ENCODE measurements around the gene PPP1R14D.

Gene PPP1R14D

DNA sequence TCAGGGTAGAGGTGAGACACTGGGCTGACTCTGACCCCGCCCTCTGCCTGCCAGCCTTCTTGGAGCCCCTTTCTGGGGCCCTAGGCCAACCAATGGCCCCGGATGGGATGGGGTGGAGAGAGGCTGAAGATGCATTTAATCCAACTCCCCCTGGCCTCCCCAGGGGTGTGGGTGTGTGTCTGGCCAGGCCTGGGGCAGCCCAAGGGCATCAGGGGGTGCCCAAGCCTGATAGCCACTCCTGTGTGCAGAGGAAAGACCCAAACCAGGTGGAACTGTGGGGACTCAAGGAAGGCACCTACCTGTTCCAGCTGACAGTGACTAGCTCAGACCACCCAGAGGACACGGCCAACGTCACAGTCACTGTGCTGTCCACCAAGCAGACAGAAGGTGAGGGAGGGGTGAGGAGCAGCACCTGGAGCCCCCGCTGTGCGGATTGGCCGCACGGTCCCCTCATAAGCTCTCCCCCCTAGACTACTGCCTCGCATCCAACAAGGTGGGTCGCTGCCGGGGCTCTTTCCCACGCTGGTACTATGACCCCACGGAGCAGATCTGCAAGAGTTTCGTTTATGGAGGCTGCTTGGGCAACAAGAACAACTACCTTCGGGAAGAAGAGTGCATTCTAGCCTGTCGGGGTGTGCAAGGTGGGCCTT is 24.9 kb upstream of the PPP1R14D start:
- in situ Hi-C loops (cut with HindIII; ENCODE audit: low sequenced_read_pairs): no loop called here
- H3K4me3 ChIP-seq (ENCODE audit: low read depth, low read length): no peak overlapping the region
- DNase-seq (ENCODE audit: low read depth): no peak
- TF ChIP-seq, protein P1, sequence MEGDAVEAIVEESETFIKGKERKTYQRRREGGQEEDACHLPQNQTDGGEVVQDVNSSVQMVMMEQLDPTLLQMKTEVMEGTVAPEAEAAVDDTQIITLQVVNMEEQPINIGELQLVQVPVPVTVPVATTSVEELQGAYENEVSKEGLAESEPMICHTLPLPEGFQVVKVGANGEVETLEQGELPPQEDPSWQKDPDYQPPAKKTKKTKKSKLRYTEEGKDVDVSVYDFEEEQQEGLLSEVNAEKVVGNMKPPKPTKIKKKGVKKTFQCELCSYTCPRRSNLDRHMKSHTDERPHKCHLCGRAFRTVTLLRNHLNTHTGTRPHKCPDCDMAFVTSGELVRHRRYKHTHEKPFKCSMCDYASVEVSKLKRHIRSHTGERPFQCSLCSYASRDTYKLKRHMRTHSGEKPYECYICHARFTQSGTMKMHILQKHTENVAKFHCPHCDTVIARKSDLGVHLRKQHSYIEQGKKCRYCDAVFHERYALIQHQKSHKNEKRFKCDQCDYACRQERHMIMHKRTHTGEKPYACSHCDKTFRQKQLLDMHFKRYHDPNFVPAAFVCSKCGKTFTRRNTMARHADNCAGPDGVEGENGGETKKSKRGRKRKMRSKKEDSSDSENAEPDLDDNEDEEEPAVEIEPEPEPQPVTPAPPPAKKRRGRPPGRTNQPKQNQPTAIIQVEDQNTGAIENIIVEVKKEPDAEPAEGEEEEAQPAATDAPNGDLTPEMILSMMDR (IDR thresholded peaks at IDR 0.05; ENCODE audit: low read depth, low read length, missing control alignments): no peak

DNA sequence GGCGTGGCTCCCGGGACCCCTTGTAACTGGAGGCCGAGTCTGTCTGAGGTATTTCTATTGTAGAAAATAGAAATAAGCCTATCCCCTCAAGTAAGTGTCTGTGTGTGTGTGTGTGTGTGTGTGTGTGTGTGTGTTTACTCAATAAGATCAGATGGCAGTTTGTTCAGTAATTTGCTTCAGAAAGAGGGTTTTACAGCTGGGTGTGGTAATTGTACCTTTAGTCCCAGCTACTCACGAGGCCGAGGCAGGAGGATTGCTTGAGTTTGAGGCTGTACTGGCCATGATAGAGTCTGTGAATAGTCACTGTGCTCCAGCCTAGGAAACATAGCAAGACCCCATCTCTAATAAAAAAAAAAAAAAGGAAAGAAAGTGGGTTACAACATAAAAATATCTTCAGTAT is 24.0 kb upstream of the PPP1R14D start:
- no peak for DNase-seq (ENCODE audit: low read depth)
- in situ Hi-C loops (cut with HindIII; ENCODE audit: low sequenced_read_pairs): no loop called here
- TF ChIP-seq, protein P1 (IDR thresholded peaks at IDR 0.05; ENCODE audit: low read depth, low read length, missing control alignments): no peak
- no peak overlapping the region for H3K4me3 ChIP-seq (ENCODE audit: low read depth, low read length)

DNA sequence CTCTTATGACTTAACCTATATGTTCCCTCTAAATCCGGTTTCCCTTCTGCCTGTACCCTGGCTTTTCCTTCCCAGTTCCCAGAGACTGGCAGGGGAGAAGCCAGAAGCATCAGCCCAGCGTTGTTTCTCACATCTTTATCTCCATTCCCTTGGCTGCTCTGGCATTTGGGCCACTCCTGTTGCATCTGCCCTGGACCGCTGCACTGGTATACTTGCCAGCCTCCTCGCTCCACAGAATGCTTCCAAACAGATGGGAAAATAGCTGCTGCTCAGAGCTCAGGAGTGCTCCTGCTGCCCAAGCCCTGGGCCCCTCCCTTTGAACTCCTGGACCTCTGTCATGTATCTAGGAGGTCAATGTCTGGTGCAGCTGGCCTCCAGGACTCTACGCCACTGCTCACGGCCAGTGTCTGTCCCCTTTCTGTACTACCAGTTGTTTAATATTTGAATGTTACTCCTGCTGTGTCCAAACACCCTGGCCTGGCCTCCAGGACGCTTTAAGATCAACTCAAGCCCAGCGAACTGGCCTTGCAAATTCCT is 22.1 kb upstream of the PPP1R14D start:
- TF ChIP-seq, protein P1 (IDR thresholded peaks at IDR 0.05; ENCODE audit: low read depth, low read length, missing control alignments): no peak
- in situ Hi-C loops (cut with HindIII; ENCODE audit: low sequenced_read_pairs): no loop called here
- no peak for DNase-seq (ENCODE audit: low read depth)
- H3K4me3 ChIP-seq (ENCODE audit: low read depth, low read length): no peak overlapping the region

DNA sequence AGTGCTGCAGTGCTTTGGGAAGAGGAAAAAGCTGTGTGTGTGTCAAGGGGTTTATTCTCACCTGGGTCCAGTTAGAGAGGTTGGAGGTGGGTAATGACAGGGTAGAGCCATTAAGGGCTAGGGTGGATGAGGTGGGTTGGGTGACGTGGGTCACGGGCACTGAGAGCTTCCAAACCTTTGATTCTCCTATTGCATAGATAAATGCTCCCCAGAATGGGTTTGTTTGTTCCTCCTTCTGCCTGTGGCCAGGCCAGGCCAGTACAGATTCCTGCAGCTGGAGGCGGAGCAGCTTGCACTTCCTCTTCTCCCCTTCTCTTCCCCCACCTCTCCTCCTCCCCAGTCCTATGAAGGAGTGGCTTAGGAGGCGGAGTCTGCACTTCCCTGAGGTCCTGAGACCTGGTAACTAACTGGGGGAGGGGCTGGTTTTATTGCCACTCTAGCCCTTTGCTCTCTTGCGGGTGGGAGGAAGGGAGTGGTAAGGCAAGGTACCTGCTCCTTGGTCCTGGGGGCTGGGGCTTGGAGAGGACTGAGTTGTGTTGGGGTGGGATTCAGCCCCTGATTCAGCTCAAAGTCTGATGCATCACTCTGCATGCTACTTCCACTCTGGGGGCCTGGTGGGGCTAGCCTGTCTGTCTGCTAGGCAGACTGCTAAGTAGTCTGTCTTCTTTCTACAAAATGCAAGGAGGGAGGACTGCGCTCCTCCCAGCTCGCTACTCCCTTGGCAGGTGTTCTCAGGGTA is 18.9 kb upstream of the PPP1R14D start:
- H3K4me3 ChIP-seq (ENCODE audit: low read depth, low read length): no peak overlapping the region
- in situ Hi-C loops (cut with HindIII; ENCODE audit: low sequenced_read_pairs): no loop called here
- no peak for DNase-seq (ENCODE audit: low read depth)
- TF ChIP-seq, protein P1 (IDR thresholded peaks at IDR 0.05; ENCODE audit: low read depth, low read length, missing control alignments): no peak

DNA sequence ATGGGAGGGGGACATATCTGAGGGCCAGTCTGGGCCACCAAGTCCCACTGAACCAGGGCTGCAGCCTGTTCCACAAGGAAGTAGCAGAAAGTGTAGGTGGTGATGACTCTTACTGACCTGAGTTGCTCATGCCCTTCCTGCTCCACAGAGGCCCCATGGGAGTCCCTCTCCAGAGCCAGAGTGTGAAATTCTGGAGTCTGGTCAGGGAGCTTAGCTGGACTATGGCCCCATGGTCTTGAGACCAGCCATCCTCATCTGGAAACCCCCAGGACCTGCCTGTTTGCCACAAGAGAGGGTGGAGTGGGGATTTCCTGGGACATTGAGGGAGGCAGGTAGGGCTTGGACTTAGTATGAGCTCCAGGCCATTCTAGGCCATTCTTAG is 18.3 kb upstream of the PPP1R14D start:
- no peak for DNase-seq (ENCODE audit: low read depth)
- H3K4me3 ChIP-seq (ENCODE audit: low read depth, low read length): no peak overlapping the region
- in situ Hi-C loops (cut with HindIII; ENCODE audit: low sequenced_read_pairs): no loop called here
- TF ChIP-seq, protein P1 (IDR thresholded peaks at IDR 0.05; ENCODE audit: low read depth, low read length, missing control alignments): no peak

DNA sequence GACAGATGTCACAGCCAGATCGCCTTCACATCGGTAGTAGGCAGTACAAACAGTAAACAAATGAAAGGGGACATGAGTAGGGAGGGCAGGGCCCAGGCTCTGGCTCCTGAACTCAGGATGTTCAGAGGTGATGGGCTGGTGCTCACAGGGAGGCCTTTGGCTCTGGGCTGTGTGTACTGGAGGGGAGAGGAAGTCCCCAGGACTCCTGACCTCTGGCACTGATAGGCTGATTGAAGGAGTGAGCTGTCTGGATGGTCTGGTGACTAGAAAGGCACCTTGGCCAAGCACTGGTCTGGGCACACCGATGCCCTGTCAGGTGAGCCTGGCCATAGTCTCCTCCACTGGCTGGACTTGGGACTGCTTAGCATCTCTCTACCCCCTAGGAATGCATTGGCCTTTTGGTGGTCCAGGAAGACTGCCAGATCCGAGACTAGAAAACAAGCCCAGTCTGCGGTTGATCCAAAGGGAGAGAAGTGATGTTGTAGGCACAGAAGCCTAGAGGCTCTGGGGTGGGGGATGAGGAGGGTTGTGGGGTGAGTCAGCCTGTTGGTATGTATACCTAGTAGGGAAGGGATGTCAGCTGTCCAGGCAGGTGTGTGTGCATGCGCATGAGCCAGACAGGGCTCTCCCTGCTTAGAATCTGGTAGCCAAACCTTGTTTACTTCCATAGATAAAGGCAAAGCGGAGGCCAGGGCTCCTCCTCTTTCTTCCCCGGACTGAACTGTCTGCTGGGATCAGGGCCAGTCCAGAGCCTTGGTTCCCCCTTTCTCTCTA is 17.2 kb upstream of the PPP1R14D start:
- TF ChIP-seq, protein P1 (IDR thresholded peaks at IDR 0.05; ENCODE audit: low read depth, low read length, missing control alignments): no peak
- no peak for DNase-seq (ENCODE audit: low read depth)
- in situ Hi-C loops (cut with HindIII; ENCODE audit: low sequenced_read_pairs): no loop called here
- no peak overlapping the region for H3K4me3 ChIP-seq (ENCODE audit: low read depth, low read length)

Data from astrocyte of the cerebellum (primary cell).